HepG2 (cell line): ENCODE results near the gene PSD4. TPM values are rescaled to one million over a fixed set of nuclear protein-coding genes. Genes with fewer than 3 reads are reported as not detected.

Experiments
- CENPX ChIP-seq: sonication (generic); formaldehyde crosslinking; IDR thresholded peaks from 2 replicates; pipeline ENCODE4 v1.9.0; 2021; ENCODE audit warnings: mild to moderate bottlenecking, missing genetic modification reagents, moderate library complexity
- KLF13 ChIP-seq: sonication (generic); formaldehyde crosslinking; IDR thresholded peaks from 2 replicates; pipeline ENCODE4 v1.4.0; 2020; ENCODE audit warnings: mild to moderate bottlenecking, missing genetic modification reagents
- NPAS2 ChIP-seq: sonication (generic); formaldehyde crosslinking; IDR thresholded peaks from 2 replicates; pipeline ENCODE4 v1.8.0; 2022; ENCODE audit warnings: mild to moderate bottlenecking, missing genetic modification reagents, borderline replicate concordance
- SP140L ChIP-seq: sonication (generic); formaldehyde crosslinking; IDR thresholded peaks from 2 replicates; pipeline ENCODE4 v1.4.0; 2020; ENCODE audit warnings: missing genetic modification reagents, borderline replicate concordance
- SUZ12 ChIP-seq: fragments of 150-350 bp; IDR thresholded peaks from 2 replicates; pipeline ENCODE4 v1.6.1; 2014; ENCODE audit warnings: low read depth, low read length
- ZC3H4 ChIP-seq: sonication (generic); formaldehyde crosslinking; IDR thresholded peaks from 2 replicates; pipeline ENCODE4 v1.4.0; 2020; ENCODE audit warnings: missing genetic modification reagents, borderline replicate concordance
- ZFYVE20 ChIP-seq: sonication (generic); formaldehyde crosslinking; IDR thresholded peaks from 2 replicates; pipeline ENCODE4 v1.8.0; 2023; ENCODE audit warnings: low read depth, mild to moderate bottlenecking, moderate library complexity, missing genetic modification reagents, borderline replicate concordance
- ZNF431 ChIP-seq: sonication (generic); formaldehyde crosslinking; IDR thresholded peaks from 2 replicates; pipeline ENCODE4 v1.9.0; 2022; ENCODE audit warnings: missing genetic modification reagents, low read depth, mild to moderate bottlenecking, borderline replicate concordance
- ZNF510 ChIP-seq: sonication (generic); formaldehyde crosslinking; IDR thresholded peaks from 2 replicates; pipeline ENCODE4 v1.4.0; 2020; ENCODE audit warnings: low read depth, mild to moderate bottlenecking, missing genetic modification reagents
- ZNF562 ChIP-seq: sonication (generic); formaldehyde crosslinking; IDR thresholded peaks from 2 replicates; pipeline ENCODE4 v1.8.0; 2022; ENCODE audit warnings: missing genetic modification reagents, borderline replicate concordance
- ZNF567 ChIP-seq: sonication (generic); formaldehyde crosslinking; IDR thresholded peaks from 2 replicates; pipeline ENCODE4 v1.8.1; 2023; ENCODE audit warnings: mild to moderate bottlenecking, missing genetic modification reagents, borderline replicate concordance
- polyA plus RNA-seq, 8 experiments: library from polyadenylated mRNA; depleted of rRNA in 3 of 8; stranded (reverse) in 7 of 8; unstranded in 1 of 8; fragments of >200 nt; fragmentation: Illumina TruSeq in 4 of 8; extraction: Trizol in 4 of 8; gene quantifications; 2 replicates each; pipeline versions ENCODE4 v1.2.1 to v1.2.3, GENCODE V29; 2011 to 2016; ENCODE audit warnings: low read depth in 4 of 8, missing spikeins in 1 of 8, mixed read lengths in 1 of 8; ENCODE audit not compliant: insufficient read depth in 1 of 8
- total RNA-seq, 5 experiments: library from RNA; depleted of rRNA; stranded (reverse); fragments of >200 nt; fragmentation: Illumina TruSeq; extraction: Trizol; gene quantifications; 2 replicates each; pipeline ENCODE4 v1.2.3, GENCODE V29; 2016; ENCODE audit warnings: low read depth in 1 of 5
- TF ChIP-seq, protein P1 (sequence below): conservative IDR thresholded peaks from 2 replicates; pipeline ENCODE4 v1.6.1; 2018; ENCODE audit warnings: missing genetic modification reagents
- TF ChIP-seq, protein P2 (sequence below): sonication (generic); formaldehyde crosslinking; IDR thresholded peaks from 2 replicates; pipeline ENCODE4 v1.4.0; 2020; ENCODE audit warnings: missing genetic modification reagents
- TF ChIP-seq, protein P3 (sequence below): sonication (generic); formaldehyde crosslinking; IDR thresholded peaks from 2 replicates; pipeline ENCODE4 v1.8.0; 2022; ENCODE audit warnings: mild to moderate bottlenecking, missing genetic modification reagents, moderate library complexity
- TF ChIP-seq, protein P4 (sequence below): sonication (generic); formaldehyde crosslinking; IDR thresholded peaks from 2 replicates; pipeline ENCODE4 v1.9.0; 2021; ENCODE audit warnings: missing genetic modification reagents, mild to moderate bottlenecking, borderline replicate concordance
- TF ChIP-seq, protein P5 (sequence below): IDR thresholded peaks from 2 replicates; pipeline ENCODE4 v1.6.1; 2016
- TF ChIP-seq, protein P6 (sequence below): sonication (generic); formaldehyde crosslinking; IDR thresholded peaks from 2 replicates; pipeline ENCODE4 v1.4.0; 2020; ENCODE audit warnings: mild to moderate bottlenecking, low read depth, missing genetic modification reagents

Gene PSD4
- total and polyA plus RNA-seq, 2 of the 13 experiments (the other 11 are each of a cell fraction or from before 2014, with no cell fraction given) = 5.8 to 9.4 TPM

DNA sequence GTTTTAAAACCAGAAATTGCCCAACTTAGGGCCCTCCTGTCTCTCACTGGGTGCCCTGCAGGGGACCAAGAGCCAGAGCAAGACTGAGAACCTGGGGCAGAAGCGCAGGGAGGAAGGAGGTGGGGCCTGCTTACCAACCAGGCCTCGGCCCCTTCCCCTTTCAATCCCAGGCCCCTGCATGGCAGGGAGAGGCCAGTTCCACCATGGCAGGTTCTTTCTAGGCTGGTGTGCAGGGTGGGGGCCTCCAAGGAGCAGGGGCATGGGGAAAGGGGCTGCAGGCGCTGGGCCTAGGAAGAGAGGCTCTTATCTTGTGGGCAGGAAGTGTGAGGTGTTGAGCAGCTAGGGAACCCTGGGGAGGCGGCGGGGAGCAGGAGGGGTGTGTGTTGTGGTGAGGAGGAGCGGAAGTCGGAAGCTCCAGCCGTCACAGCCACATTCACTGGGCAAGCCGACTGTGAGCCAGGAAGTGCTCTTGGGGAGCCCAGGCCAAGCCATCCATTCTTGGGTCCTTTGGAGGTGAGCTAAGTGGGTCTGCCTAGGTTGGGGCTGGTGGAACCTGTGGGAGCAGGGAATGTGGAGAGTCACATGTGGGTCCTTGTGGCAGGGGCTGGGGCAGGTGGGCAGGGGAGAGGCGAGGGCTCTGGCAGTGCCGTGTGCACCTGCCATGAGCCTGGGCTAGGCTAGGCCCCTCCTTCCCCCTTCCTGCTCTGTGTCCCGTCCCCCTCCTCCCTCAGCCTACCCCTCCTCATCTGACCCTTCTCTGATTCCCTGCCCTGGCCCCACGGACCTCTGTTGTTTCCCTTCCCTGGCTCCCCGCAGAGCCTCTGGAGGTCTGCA lies at the start of gene PSD4 (continued):
- TF ChIP-seq ZFYVE20 (no peak), ZC3H4 (CRISPR knock-in tag) (no peak), NPAS2 (CRISPR knock-in tag) (no peak), ZNF567 (no peak), ZNF431 (CRISPR knock-in tag) (no peak), ZNF562 (CRISPR knock-in tag) (no peak), KLF13 (no peak), SP140L (CRISPR knock-in tag) (no peak), ZNF510 (CRISPR knock-in tag) (no peak), CENPX (no peak), SUZ12 (no peak)
- TF ChIP-seq, protein P1, sequence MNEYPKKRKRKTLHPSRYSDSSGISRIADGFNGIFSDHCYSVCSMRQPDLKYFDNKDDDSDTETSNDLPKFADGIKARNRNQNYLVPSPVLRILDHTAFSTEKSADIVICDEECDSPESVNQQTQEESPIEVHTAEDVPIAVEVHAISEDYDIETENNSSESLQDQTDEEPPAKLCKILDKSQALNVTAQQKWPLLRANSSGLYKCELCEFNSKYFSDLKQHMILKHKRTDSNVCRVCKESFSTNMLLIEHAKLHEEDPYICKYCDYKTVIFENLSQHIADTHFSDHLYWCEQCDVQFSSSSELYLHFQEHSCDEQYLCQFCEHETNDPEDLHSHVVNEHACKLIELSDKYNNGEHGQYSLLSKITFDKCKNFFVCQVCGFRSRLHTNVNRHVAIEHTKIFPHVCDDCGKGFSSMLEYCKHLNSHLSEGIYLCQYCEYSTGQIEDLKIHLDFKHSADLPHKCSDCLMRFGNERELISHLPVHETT = no peak
- TF ChIP-seq, protein P2, sequence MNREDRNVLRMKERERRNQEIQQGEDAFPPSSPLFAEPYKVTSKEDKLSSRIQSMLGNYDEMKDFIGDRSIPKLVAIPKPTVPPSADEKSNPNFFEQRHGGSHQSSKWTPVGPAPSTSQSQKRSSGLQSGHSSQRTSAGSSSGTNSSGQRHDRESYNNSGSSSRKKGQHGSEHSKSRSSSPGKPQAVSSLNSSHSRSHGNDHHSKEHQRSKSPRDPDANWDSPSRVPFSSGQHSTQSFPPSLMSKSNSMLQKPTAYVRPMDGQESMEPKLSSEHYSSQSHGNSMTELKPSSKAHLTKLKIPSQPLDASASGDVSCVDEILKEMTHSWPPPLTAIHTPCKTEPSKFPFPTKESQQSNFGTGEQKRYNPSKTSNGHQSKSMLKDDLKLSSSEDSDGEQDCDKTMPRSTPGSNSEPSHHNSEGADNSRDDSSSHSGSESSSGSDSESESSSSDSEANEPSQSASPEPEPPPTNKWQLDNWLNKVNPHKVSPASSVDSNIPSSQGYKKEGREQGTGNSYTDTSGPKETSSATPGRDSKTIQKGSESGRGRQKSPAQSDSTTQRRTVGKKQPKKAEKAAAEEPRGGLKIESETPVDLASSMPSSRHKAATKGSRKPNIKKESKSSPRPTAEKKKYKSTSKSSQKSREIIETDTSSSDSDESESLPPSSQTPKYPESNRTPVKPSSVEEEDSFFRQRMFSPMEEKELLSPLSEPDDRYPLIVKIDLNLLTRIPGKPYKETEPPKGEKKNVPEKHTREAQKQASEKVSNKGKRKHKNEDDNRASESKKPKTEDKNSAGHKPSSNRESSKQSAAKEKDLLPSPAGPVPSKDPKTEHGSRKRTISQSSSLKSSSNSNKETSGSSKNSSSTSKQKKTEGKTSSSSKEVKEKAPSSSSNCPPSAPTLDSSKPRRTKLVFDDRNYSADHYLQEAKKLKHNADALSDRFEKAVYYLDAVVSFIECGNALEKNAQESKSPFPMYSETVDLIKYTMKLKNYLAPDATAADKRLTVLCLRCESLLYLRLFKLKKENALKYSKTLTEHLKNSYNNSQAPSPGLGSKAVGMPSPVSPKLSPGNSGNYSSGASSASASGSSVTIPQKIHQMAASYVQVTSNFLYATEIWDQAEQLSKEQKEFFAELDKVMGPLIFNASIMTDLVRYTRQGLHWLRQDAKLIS (CRISPR knock-in tag) = no peak
- TF ChIP-seq, protein P3, sequence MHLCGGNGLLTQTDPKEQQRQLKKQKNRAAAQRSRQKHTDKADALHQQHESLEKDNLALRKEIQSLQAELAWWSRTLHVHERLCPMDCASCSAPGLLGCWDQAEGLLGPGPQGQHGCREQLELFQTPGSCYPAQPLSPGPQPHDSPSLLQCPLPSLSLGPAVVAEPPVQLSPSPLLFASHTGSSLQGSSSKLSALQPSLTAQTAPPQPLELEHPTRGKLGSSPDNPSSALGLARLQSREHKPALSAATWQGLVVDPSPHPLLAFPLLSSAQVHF = no peak
- TF ChIP-seq, protein P4, sequence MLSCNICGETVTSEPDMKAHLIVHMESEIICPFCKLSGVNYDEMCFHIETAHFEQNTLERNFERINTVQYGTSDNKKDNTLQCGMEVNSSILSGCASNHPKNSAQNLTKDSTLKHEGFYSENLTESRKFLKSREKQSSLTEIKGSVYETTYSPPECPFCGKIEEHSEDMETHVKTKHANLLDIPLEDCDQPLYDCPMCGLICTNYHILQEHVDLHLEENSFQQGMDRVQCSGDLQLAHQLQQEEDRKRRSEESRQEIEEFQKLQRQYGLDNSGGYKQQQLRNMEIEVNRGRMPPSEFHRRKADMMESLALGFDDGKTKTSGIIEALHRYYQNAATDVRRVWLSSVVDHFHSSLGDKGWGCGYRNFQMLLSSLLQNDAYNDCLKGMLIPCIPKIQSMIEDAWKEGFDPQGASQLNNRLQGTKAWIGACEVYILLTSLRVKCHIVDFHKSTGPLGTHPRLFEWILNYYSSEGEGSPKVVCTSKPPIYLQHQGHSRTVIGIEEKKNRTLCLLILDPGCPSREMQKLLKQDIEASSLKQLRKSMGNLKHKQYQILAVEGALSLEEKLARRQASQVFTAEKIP (CRISPR knock-in tag) = no peak
- TF ChIP-seq, protein P5, sequence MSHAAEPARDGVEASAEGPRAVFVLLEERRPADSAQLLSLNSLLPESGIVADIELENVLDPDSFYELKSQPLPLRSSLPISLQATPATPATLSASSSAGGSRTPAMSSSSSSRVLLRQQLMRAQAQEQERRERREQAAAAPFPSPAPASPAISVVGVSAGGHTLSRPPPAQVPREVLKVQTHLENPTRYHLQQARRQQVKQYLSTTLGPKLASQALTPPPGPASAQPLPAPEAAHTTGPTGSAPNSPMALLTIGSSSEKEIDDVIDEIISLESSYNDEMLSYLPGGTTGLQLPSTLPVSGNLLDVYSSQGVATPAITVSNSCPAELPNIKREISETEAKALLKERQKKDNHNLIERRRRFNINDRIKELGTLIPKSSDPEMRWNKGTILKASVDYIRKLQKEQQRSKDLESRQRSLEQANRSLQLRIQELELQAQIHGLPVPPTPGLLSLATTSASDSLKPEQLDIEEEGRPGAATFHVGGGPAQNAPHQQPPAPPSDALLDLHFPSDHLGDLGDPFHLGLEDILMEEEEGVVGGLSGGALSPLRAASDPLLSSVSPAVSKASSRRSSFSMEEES = no peak
- TF ChIP-seq, protein P6, sequence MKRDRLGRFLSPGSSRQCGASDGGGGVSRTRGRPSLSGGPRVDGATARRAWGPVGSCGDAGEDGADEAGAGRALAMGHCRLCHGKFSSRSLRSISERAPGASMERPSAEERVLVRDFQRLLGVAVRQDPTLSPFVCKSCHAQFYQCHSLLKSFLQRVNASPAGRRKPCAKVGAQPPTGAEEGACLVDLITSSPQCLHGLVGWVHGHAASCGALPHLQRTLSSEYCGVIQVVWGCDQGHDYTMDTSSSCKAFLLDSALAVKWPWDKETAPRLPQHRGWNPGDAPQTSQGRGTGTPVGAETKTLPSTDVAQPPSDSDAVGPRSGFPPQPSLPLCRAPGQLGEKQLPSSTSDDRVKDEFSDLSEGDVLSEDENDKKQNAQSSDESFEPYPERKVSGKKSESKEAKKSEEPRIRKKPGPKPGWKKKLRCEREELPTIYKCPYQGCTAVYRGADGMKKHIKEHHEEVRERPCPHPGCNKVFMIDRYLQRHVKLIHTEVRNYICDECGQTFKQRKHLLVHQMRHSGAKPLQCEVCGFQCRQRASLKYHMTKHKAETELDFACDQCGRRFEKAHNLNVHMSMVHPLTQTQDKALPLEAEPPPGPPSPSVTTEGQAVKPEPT (CRISPR knock-in tag) = 0 out of 2 replicates have a peak, but pooled peaks have one; percentile 49
